Measurements from ENCODE around the gene RAB32.

Gene RAB32

DNA sequence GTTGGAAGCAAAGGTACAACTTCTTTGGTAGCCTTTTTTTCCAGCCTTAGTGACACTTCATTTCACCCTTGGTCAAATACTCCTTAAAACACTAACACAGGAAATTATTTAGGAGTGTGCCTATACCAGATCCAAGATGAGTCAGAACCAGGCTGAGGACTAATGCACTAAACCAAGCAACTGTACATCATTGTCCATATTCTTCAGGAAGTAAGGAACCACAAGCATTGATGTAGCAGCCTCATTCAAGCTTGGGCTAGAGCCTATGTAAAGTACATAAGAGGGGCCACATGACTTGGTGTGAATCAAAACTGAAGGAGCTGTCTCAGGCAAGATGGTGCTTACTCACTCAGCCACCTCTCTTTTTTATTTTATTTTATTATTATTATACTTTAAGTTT lies 34.4 kb downstream of the RAB32 start:
- Histone ChIP-seq H3K9me3 (ENCODE audit: control insufficient read depth in 2 of 2, low read length in 2 of 2) (peaks cover 0 to 4% of the 10 kb centered on the region in 2 donors), H3K4me3 (ENCODE audit: low read length in 2 of 2) (no peak overlapping the region), H3K27ac (ENCODE audit: low read depth in 2 of 2, low read length in 2 of 2) (no peak overlapping the region), H3K36me3 (ENCODE audit: control insufficient read depth in 2 of 2, insufficient read depth in 2 of 2, low read length in 2 of 2) (no peaks in the 10 kb centered on the region), H3K27me3 (ENCODE audit: control insufficient read depth in 2 of 2, insufficient read depth in 2 of 2, low read length in 2 of 2) (no peaks in the 10 kb centered on the region), H3K9ac (ENCODE audit: low read depth in 1 of 2, low read length in 2 of 2) (no peak overlapping the region), H3K4me1 (ENCODE audit: control insufficient read depth in 2 of 2, insufficient read depth in 2 of 2, low read length in 2 of 2) (no peaks in the 10 kb centered on the region)

DNA sequence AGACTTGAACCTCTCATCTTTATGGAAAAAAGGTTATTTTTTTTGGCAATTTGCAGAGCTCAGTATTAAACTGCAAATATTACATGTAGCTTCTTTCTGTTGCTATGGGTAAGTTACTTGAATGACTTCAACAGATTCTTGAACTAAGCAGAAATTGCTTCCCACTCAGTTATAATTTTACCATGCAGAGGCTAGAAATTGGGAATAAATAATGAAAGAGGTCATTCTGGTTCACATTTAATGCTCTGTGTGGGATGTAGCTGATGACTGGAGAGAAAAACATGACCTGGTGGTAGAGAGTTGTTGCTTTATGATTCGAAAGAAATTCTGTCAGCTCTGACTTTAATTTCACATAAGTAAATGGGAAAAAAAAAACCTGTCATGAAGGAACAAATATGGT lies 38.3 kb downstream of the RAB32 start:
- Histone ChIP-seq H3K9ac (ENCODE audit: low read depth in 1 of 2, low read length in 2 of 2) (no peak overlapping the region), H3K27ac (ENCODE audit: low read depth in 2 of 2, low read length in 2 of 2) (no peak overlapping the region), H3K4me1 (ENCODE audit: control insufficient read depth in 2 of 2, insufficient read depth in 2 of 2, low read length in 2 of 2) (no peaks in the 10 kb centered on the region), H3K36me3 (ENCODE audit: control insufficient read depth in 2 of 2, insufficient read depth in 2 of 2, low read length in 2 of 2) (no peaks in the 10 kb centered on the region), H3K4me3 (ENCODE audit: low read length in 2 of 2) (no peak overlapping the region), H3K27me3 (ENCODE audit: control insufficient read depth in 2 of 2, insufficient read depth in 2 of 2, low read length in 2 of 2) (no peaks in the 10 kb centered on the region), H3K9me3 (ENCODE audit: control insufficient read depth in 2 of 2, low read length in 2 of 2) (no peaks in the 10 kb centered on the region)

GRCh38 chr6:146582857-146583256 lies 39.2 kb downstream of the RAB32 start:
- H3K9me3 ChIP-seq (ENCODE audit: control insufficient read depth in 2 of 2, low read length in 2 of 2): no peaks in the 10 kb centered on the region
- H3K4me1 ChIP-seq (ENCODE audit: control insufficient read depth in 2 of 2, insufficient read depth in 2 of 2, low read length in 2 of 2): no peaks in the 10 kb centered on the region
- H3K27ac ChIP-seq (ENCODE audit: low read depth in 2 of 2, low read length in 2 of 2): no peak overlapping the region
- H3K27me3 ChIP-seq (ENCODE audit: control insufficient read depth in 2 of 2, insufficient read depth in 2 of 2, low read length in 2 of 2): no peaks in the 10 kb centered on the region
- no peak overlapping the region for H3K4me3 ChIP-seq (ENCODE audit: low read length in 2 of 2)
- no peaks in the 10 kb centered on the region for H3K36me3 ChIP-seq (ENCODE audit: control insufficient read depth in 2 of 2, insufficient read depth in 2 of 2, low read length in 2 of 2)
- no peak overlapping the region for H3K9ac ChIP-seq (ENCODE audit: low read depth in 1 of 2, low read length in 2 of 2)

DNA sequence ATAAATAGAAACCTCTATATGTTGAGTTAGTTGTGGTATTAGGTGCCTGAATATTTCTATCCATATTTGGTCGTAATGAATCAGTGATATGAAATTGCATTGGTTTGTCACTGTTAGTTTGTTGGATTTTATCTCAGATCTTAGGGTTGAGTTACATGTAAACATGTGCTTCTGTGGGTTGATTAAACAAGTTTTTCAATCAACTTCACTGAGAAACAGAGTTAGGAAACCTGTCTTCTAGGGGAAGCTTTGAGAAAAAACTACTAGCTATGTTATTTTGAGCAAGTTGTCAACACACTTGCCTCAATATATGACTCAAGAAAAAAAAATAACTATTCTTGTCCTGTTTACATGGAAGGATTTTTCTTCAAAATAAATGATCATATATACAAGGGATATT lies 40.3 kb downstream of the RAB32 start:
- H3K9me3 ChIP-seq (ENCODE audit: control insufficient read depth in 2 of 2, low read length in 2 of 2): no peaks in the 10 kb centered on the region
- no peaks in the 10 kb centered on the region for H3K36me3 ChIP-seq (ENCODE audit: control insufficient read depth in 2 of 2, insufficient read depth in 2 of 2, low read length in 2 of 2)
- no peaks in the 10 kb centered on the region for H3K4me1 ChIP-seq (ENCODE audit: control insufficient read depth in 2 of 2, insufficient read depth in 2 of 2, low read length in 2 of 2)
- H3K4me3 ChIP-seq (ENCODE audit: low read length in 2 of 2): no peak overlapping the region
- no peak overlapping the region for H3K27ac ChIP-seq (ENCODE audit: low read depth in 2 of 2, low read length in 2 of 2)
- H3K27me3 ChIP-seq (ENCODE audit: control insufficient read depth in 2 of 2, insufficient read depth in 2 of 2, low read length in 2 of 2): no peaks in the 10 kb centered on the region
- H3K9ac ChIP-seq (ENCODE audit: low read depth in 1 of 2, low read length in 2 of 2): no peak overlapping the region

DNA sequence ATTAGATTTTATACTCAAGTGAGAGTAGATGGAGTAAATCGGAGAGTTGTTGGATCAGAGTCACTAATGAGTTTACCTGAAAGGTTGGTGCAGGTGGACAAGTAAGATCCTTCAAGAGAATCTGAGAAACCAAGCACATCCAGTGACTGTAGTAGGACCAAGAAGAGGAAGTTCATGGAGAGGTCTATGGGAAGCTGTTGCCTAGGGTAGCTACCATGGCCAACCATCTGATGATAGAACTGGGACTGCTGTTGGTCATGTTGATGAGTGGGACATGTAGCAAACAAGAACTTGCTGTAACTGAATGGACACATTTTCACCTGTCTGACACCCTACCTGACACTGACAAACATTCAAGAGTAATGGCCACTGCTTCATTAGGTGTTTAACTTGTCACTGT lies 43.8 kb downstream of the RAB32 start:
- H3K4me3 ChIP-seq (ENCODE audit: low read length in 2 of 2): no peak overlapping the region
- no peaks in the 10 kb centered on the region for H3K9me3 ChIP-seq (ENCODE audit: control insufficient read depth in 2 of 2, low read length in 2 of 2)
- H3K4me1 ChIP-seq (ENCODE audit: control insufficient read depth in 2 of 2, insufficient read depth in 2 of 2, low read length in 2 of 2): no peaks in the 10 kb centered on the region
- no peak overlapping the region for H3K27ac ChIP-seq (ENCODE audit: low read depth in 2 of 2, low read length in 2 of 2)
- no peaks in the 10 kb centered on the region for H3K36me3 ChIP-seq (ENCODE audit: control insufficient read depth in 2 of 2, insufficient read depth in 2 of 2, low read length in 2 of 2)
- no peak overlapping the region for H3K9ac ChIP-seq (ENCODE audit: low read depth in 1 of 2, low read length in 2 of 2)
- H3K27me3 ChIP-seq (ENCODE audit: control insufficient read depth in 2 of 2, insufficient read depth in 2 of 2, low read length in 2 of 2): no peaks in the 10 kb centered on the region

- no peak overlapping the region for H3K27ac ChIP-seq (ENCODE audit: low read depth in 2 of 2, low read length in 2 of 2)
- no peak overlapping the region for H3K9ac ChIP-seq (ENCODE audit: low read depth in 1 of 2, low read length in 2 of 2)
- H3K4me3 ChIP-seq (ENCODE audit: low read length in 2 of 2): no peak overlapping the region
- H3K36me3 ChIP-seq (ENCODE audit: control insufficient read depth in 2 of 2, insufficient read depth in 2 of 2, low read length in 2 of 2): no peaks in the 10 kb centered on the region
- no peaks in the 10 kb centered on the region for H3K4me1 ChIP-seq (ENCODE audit: control insufficient read depth in 2 of 2, insufficient read depth in 2 of 2, low read length in 2 of 2)
- no peaks in the 10 kb centered on the region for H3K27me3 ChIP-seq (ENCODE audit: control insufficient read depth in 2 of 2, insufficient read depth in 2 of 2, low read length in 2 of 2)
- H3K9me3 ChIP-seq (ENCODE audit: control insufficient read depth in 2 of 2, low read length in 2 of 2): no peaks in the 10 kb centered on the region
Measured at GRCh38 chr6:146590492-146590891, 46.9 kb downstream of the RAB32 start.

- Histone ChIP-seq H3K9ac (ENCODE audit: low read depth in 1 of 2, low read length in 2 of 2) (no peak overlapping the region), H3K36me3 (ENCODE audit: control insufficient read depth in 2 of 2, insufficient read depth in 2 of 2, low read length in 2 of 2) (no peaks in the 10 kb centered on the region), H3K4me3 (ENCODE audit: low read length in 2 of 2) (no peak overlapping the region), H3K27me3 (ENCODE audit: control insufficient read depth in 2 of 2, insufficient read depth in 2 of 2, low read length in 2 of 2) (no peaks in the 10 kb centered on the region), H3K27ac (ENCODE audit: low read depth in 2 of 2, low read length in 2 of 2) (no peak overlapping the region), H3K9me3 (ENCODE audit: control insufficient read depth in 2 of 2, low read length in 2 of 2) (no peaks in the 10 kb centered on the region), H3K4me1 (ENCODE audit: control insufficient read depth in 2 of 2, insufficient read depth in 2 of 2, low read length in 2 of 2) (no peaks in the 10 kb centered on the region)
Measured at GRCh38 chr6:146592451-146592850, 48.8 kb downstream of the RAB32 start.

- H3K36me3 ChIP-seq (ENCODE audit: control insufficient read depth in 2 of 2, insufficient read depth in 2 of 2, low read length in 2 of 2): no peaks in the 10 kb centered on the region
- no peaks in the 10 kb centered on the region for H3K9me3 ChIP-seq (ENCODE audit: control insufficient read depth in 2 of 2, low read length in 2 of 2)
- peaks cover under 1% of the 10 kb centered on the region in 2 donors for H3K4me1 ChIP-seq (ENCODE audit: control insufficient read depth in 2 of 2, insufficient read depth in 2 of 2, low read length in 2 of 2)
- no peaks in the 10 kb centered on the region for H3K27me3 ChIP-seq (ENCODE audit: control insufficient read depth in 2 of 2, insufficient read depth in 2 of 2, low read length in 2 of 2)
- H3K27ac ChIP-seq (ENCODE audit: low read depth in 2 of 2, low read length in 2 of 2): peak overlapping the region in 1 of 2 donors; percentile 10
- no peak overlapping the region for H3K4me3 ChIP-seq (ENCODE audit: low read length in 2 of 2)
- H3K9ac ChIP-seq (ENCODE audit: low read depth in 1 of 2, low read length in 2 of 2): no peak overlapping the region
Measured at GRCh38 chr6:146593986-146594385, 50.4 kb downstream of the RAB32 start.

GRCh38 chr6:146594495-146594894 lies 50.9 kb downstream of the RAB32 start:
- no peak overlapping the region for H3K4me3 ChIP-seq (ENCODE audit: low read length in 2 of 2)
- H3K27ac ChIP-seq (ENCODE audit: low read depth in 2 of 2, low read length in 2 of 2): no peak overlapping the region
- no peaks in the 10 kb centered on the region for H3K27me3 ChIP-seq (ENCODE audit: control insufficient read depth in 2 of 2, insufficient read depth in 2 of 2, low read length in 2 of 2)
- H3K9me3 ChIP-seq (ENCODE audit: control insufficient read depth in 2 of 2, low read length in 2 of 2): no peaks in the 10 kb centered on the region
- peaks cover 2 to 5% of the 10 kb centered on the region in 2 donors for H3K4me1 ChIP-seq (ENCODE audit: control insufficient read depth in 2 of 2, insufficient read depth in 2 of 2, low read length in 2 of 2)
- no peaks in the 10 kb centered on the region for H3K36me3 ChIP-seq (ENCODE audit: control insufficient read depth in 2 of 2, insufficient read depth in 2 of 2, low read length in 2 of 2)
- H3K9ac ChIP-seq (ENCODE audit: low read depth in 1 of 2, low read length in 2 of 2): no peak overlapping the region

GRCh38 chr6:146595972-146596731 lies 52.5 kb downstream of the RAB32 start:
- Histone ChIP-seq H3K4me3 (ENCODE audit: low read length in 2 of 2) (no peak overlapping the region), H3K4me1 (ENCODE audit: control insufficient read depth in 2 of 2, insufficient read depth in 2 of 2, low read length in 2 of 2) (peaks cover 5 to 7% of the 10 kb centered on the region in 2 donors), H3K9me3 (ENCODE audit: control insufficient read depth in 2 of 2, low read length in 2 of 2) (no peaks in the 10 kb centered on the region), H3K27ac (ENCODE audit: low read depth in 2 of 2, low read length in 2 of 2) (no peak overlapping the region), H3K36me3 (ENCODE audit: control insufficient read depth in 2 of 2, insufficient read depth in 2 of 2, low read length in 2 of 2) (no peaks in the 10 kb centered on the region), H3K27me3 (ENCODE audit: control insufficient read depth in 2 of 2, insufficient read depth in 2 of 2, low read length in 2 of 2) (no peaks in the 10 kb centered on the region), H3K9ac (ENCODE audit: low read depth in 1 of 2, low read length in 2 of 2) (no peak overlapping the region)
